MCF 10A (cell line): ENCODE results near the gene KCNJ16. TPM values are rescaled to one million over a fixed set of nuclear protein-coding genes. Genes with fewer than 3 reads are reported as not detected.

ENCODE experiments used
- BruUV-seq: library from RNA; stranded (reverse); fragments of 400-500 nt; replicated peaks from 2 replicates; lab custom pipeline; 2021; lab: Mats Ljungman, UMichigan
- CTCF ChIA-PET: fragments of 300-600 bp; sonication (Branson Sonifier 250); formaldehyde crosslinking; extraction: SDS; loops from one replicate; lab custom pipeline; 2021; ENCODE audit warnings: antibody characterized with exemption, inconsistent platforms; lab: Yijun Ruan, JAX
- POLR2A ChIA-PET: fragments of 300-600, 350-650 bp; sonication (Branson Sonifier 250); formaldehyde crosslinking; extraction: SDS; loops from one replicate; lab custom pipeline; 2020; ENCODE audit warnings: antibody characterized with exemption, inconsistent platforms; lab: Yijun Ruan, JAX
- DNase-seq: peaks from one replicate; pipeline ENCODE4 v3.0.0-alpha.2; 2018; ENCODE audit not compliant: unreplicated experiment
- H3K27ac Mint-ChIP-seq: one replicate; pipeline ENCODE4 v1.8.0; 2022; ENCODE audit warnings: mild to moderate bottlenecking, low read depth, mixed read lengths; ENCODE audit not compliant: unreplicated experiment
- H3K27me3 Mint-ChIP-seq: one replicate; pipeline ENCODE4 v1.8.0; 2022; ENCODE audit warnings: mixed read lengths; ENCODE audit not compliant: insufficient read depth, unreplicated experiment
- H3K36me3 Mint-ChIP-seq: one replicate; pipeline ENCODE4 v1.8.0; 2022; ENCODE audit warnings: mild to moderate bottlenecking, moderate library complexity, mixed read lengths; ENCODE audit not compliant: insufficient read depth, unreplicated experiment
- H3K4me1 Mint-ChIP-seq: one replicate; pipeline ENCODE4 v1.8.0; 2022; ENCODE audit warnings: mixed read lengths; ENCODE audit not compliant: insufficient read depth, unreplicated experiment
- H3K4me3 Mint-ChIP-seq: one replicate; pipeline ENCODE4 v1.8.0; 2022; ENCODE audit warnings: mild to moderate bottlenecking, moderate library complexity, mixed read lengths; ENCODE audit not compliant: unreplicated experiment
- H3K9me3 Mint-ChIP-seq: one replicate; pipeline ENCODE4 v1.8.0; 2022; ENCODE audit warnings: mixed read lengths; ENCODE audit not compliant: unreplicated experiment
- intact Hi-C: fragments of 100-400 bp; cut with micrococcal nuclease; formaldehyde crosslinking; loops from 2 replicates; pipeline ENCODE4 v1.14.1; 2022
- total RNA-seq: library from RNA; stranded (reverse); gene quantifications from 2 replicates; pipeline ENCODE4 v1.2.3, GENCODE V29; 2022
- TF ChIP-seq, protein P1 (sequence below): fragments of 200-600 bp; IDR thresholded peaks from one replicate; pipeline ENCODE4 v1.8.0; 2022; ENCODE audit warnings: antibody characterized with exemption, mild to moderate bottlenecking; ENCODE audit not compliant: unreplicated experiment

The KCNJ16 gene
- total RNA-seq, 1 experiment from 2014 or later, result 0.42 TPM

DNA sequence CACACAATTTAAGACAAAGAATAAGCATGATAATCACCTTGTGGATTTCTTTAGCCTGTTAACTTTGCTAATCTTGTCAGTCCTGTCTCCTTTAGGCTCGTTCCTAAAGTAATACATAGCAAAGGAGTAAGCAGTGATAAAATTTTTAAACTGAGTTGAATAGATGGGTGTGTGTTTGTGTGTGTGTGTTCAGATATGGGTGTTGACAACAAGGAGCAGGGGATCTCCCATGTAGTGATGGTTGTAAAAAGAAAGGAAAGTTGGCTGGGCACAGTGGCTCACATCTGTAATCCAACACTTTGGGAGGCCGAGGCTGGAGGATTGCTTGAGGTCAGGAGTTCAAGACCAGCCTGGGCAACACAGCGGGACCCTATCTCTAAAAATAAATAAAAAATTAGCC is 49.7 kb downstream of the KCNJ16 start:
- CTCF ChIA-PET, result interaction anchor here (0.7 kb wide), 1 partner anchor 280 kb away, joined by 6 read pairs; no protein-coding TSS in a partner anchor
- Mint-ChIP-seq H3K4me3 (no peak overlapping the region), H3K4me1 (peaks cover 17% of the 10 kb centered on the region)

DNA sequence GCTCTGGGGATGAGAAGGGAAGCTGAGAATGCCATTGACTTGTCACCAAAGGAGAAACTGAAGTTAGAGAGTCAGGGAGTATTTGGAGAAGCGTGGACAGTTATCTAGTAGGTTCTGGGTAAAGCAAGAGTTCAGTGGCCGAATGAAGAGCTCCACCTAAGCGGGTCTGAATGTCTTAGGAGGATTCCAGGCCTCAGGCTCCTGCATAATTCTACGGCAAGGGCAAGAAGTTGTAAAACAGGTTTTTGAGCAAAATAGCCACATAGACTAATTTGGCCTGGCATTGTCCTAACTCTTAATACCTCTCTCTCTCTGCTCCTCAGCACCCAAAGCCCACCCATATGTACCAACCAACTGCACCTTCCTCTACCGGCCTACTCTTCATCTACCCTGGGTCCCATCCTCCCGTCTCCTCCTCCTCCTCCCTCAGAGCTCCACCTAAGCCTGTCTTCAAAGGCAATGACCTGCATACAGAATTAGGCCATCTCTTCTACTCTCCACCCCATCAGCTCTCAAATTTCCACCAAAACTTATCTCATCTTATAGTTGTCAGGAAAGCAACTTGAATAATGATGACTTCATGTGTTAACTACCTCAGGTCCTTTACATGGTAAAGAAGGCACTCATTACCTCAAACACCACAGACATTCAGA is 52.3 kb downstream of the KCNJ16 start:
- no peak overlapping the region for H3K4me3 Mint-ChIP-seq
- no peak overlapping the region for H3K27ac Mint-ChIP-seq
- CTCF ChIA-PET, result interaction anchor here (0.7 to 1.3 kb wide), 2 partner anchors 518 to 520 kb away, joined by 3 to 6 read pairs; no protein-coding TSS in a partner anchor
- POLR2A ChIA-PET, result interaction anchor here (0.7 to 1.1 kb wide), 2 partner anchors 20 to 361 kb away, joined by 3 to 4 read pairs; no protein-coding TSS in a partner anchor
- no peak for DNase-seq
- no TSS peak for BruUV-seq
- no peaks in the 10 kb centered on the region for H3K4me1 Mint-ChIP-seq
- H3K36me3 Mint-ChIP-seq, result no peaks in the 10 kb centered on the region
- intact Hi-C loops, result no loop called here
- H3K9me3 Mint-ChIP-seq, result no peaks in the 10 kb centered on the region
- TF ChIP-seq, protein P1, sequence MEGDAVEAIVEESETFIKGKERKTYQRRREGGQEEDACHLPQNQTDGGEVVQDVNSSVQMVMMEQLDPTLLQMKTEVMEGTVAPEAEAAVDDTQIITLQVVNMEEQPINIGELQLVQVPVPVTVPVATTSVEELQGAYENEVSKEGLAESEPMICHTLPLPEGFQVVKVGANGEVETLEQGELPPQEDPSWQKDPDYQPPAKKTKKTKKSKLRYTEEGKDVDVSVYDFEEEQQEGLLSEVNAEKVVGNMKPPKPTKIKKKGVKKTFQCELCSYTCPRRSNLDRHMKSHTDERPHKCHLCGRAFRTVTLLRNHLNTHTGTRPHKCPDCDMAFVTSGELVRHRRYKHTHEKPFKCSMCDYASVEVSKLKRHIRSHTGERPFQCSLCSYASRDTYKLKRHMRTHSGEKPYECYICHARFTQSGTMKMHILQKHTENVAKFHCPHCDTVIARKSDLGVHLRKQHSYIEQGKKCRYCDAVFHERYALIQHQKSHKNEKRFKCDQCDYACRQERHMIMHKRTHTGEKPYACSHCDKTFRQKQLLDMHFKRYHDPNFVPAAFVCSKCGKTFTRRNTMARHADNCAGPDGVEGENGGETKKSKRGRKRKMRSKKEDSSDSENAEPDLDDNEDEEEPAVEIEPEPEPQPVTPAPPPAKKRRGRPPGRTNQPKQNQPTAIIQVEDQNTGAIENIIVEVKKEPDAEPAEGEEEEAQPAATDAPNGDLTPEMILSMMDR, result no peak
- H3K27me3 Mint-ChIP-seq, result no peaks in the 10 kb centered on the region

More for the DNA sequence above, 49.7 kb downstream of the KCNJ16 start:
- TF ChIP-seq, protein P1, result no peak
- Mint-ChIP-seq H3K27me3 (no peaks in the 10 kb centered on the region), H3K36me3 (no peaks in the 10 kb centered on the region), H3K9me3 (no peaks in the 10 kb centered on the region), H3K27ac (no peak overlapping the region)
- intact Hi-C loops, result no loop called here
- DNase-seq, result no peak
- POLR2A ChIA-PET, result interaction anchor here (0.9 kb wide), 1 partner anchor 9 kb away, joined by 3 read pairs; no protein-coding TSS in a partner anchor
- BruUV-seq, result no TSS peak

DNA sequence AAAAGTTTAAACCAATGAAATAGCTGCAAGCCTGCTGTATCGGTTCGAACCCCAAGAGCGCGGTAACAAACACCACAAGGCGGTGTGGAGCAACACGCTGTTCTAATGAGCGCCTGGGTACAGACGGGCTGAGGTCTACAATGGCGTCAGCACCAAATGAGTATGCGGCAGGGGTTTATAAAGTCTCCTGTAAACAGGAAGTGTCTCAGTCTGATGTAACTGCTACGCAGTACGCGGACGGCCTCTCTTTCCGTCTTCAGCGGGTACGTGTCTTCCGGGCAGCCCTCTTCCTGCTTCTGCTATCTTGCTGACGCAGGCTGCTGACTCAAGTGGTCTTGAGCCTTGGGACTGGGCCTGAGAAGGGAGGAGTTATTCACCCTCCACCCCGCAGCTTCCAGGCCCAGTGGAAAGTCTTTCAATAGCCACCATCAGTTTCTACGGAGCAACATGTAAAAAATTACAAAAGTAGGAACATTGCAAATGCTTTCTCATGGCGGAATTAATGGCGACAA is 53.8 kb downstream of the KCNJ16 start:
- DNase-seq, result no peak
- no peaks in the 10 kb centered on the region for H3K4me1 Mint-ChIP-seq
- no peaks in the 10 kb centered on the region for H3K9me3 Mint-ChIP-seq
- intact Hi-C loops, result no loop called here
- ChIA-PET CTCF (interaction anchor here (0.6 kb wide), 1 partner anchor 24 kb away, joined by 3 read pairs; no protein-coding TSS in a partner anchor), POLR2A (interaction anchor here (0.9 kb wide), 1 partner anchor 11 kb away, joined by 4 read pairs; no protein-coding TSS in a partner anchor)
- no TSS peak for BruUV-seq
- no peaks in the 10 kb centered on the region for H3K36me3 Mint-ChIP-seq
- no peaks in the 10 kb centered on the region for H3K27me3 Mint-ChIP-seq
- TF ChIP-seq, protein P1, result no peak
- no peak overlapping the region for H3K27ac Mint-ChIP-seq
- H3K4me3 Mint-ChIP-seq, result no peak overlapping the region

DNA sequence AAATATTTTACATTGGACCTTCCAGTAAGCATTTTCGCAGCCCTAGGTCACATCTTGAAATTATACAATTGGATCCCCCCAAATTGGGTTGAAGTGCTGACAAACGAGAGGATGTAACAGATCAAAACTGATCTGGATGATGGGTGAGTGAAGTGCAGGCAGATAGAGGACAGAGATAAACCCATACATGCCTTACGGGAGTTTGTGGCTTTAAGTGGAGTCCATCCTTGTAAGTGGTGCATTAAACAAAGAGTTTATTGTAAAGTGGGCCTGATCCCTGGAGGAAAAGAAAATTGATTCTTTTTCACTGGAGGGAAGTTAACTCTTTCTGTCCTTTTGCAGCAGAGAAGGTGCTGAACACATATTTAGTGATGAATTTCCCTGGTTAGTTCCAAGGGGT is 55.3 kb downstream of the KCNJ16 start:
- no TSS peak for BruUV-seq
- TF ChIP-seq, protein P1, result no peak
- POLR2A ChIA-PET, result no interaction called here
- DNase-seq, result no peak
- no peaks in the 10 kb centered on the region for H3K36me3 Mint-ChIP-seq
- no peaks in the 10 kb centered on the region for H3K27me3 Mint-ChIP-seq
- no peak overlapping the region for H3K27ac Mint-ChIP-seq
- no peaks in the 10 kb centered on the region for H3K9me3 Mint-ChIP-seq
- no peaks in the 10 kb centered on the region for H3K4me1 Mint-ChIP-seq
- no peak overlapping the region for H3K4me3 Mint-ChIP-seq
- intact Hi-C loops, result no loop called here
- CTCF ChIA-PET, result no interaction called here
